Astrocyte of the cerebellum (primary cell): ENCODE data around the gene EFCAB12.

Experiments used
- DNase-seq: peaks from one replicate; pipeline ENCODE4 v3.0.0-alpha.2; 2011; ENCODE audit warnings: low read depth
- H3K4me3 ChIP-seq: 2 replicates; pipeline ENCODE4 v1.5.1; 2011; ENCODE audit warnings: mild to moderate bottlenecking, low read depth, low read length, moderate library complexity
- CTCF ChIP-seq: IDR thresholded peaks from 2 replicates; pipeline ENCODE4 v1.5.1; 2012; ENCODE audit warnings: low read length, low read depth, moderate library complexity, mild to moderate bottlenecking; ENCODE audit errors: missing control alignments
- in situ Hi-C: cut with HindIII; loops from 2 replicates; pipeline ENCODE4 v1.10.0; 2017; ENCODE audit warnings: low sequenced_read_pairs

EFCAB12 gene

GRCh38 chr3:129433565-129433964 lies 5.1 kb upstream of the EFCAB12 start:
- in situ Hi-C loops = loop anchor here (25.0 kb wide), 1 partner anchor 404 kb away; no protein-coding TSS in a partner anchor
- no peak for DNase-seq
- no peak overlapping the region for H3K4me3 ChIP-seq
- TF ChIP-seq CTCF = no peak

DNA sequence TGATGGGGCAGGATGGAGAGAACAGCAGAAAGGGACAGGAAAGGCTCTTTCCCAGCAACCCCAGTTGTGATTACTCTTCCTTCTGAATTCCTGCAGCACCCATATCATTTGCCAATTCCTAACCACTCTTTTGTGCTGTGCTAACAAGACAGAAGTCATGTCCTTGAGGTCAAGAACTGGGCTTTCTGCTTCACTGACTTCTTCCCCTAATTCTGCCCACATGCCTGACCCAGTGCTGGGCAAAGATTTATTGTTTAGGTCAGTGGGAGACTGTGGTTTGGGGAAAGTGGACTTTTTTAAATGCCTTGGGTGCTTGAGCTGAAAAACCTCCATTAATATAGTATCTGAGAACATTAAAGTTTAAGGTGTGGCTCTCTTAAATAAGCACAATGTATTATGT lies 4.2 kb upstream of the EFCAB12 start:
- DNase-seq = no peak
- no peak overlapping the region for H3K4me3 ChIP-seq
- no peak for TF ChIP-seq CTCF
- in situ Hi-C loops = loop anchor here (25.0 kb wide), 1 partner anchor 405 kb away; no protein-coding TSS in a partner anchor

GRCh38 chr3:129432036-129432435 lies 3.6 kb upstream of the EFCAB12 start:
- H3K4me3 ChIP-seq = no peak overlapping the region
- no peak for DNase-seq
- TF ChIP-seq CTCF = no peak
- in situ Hi-C loops = loop anchor here (25.0 kb wide), 1 partner anchor 405 kb away; no protein-coding TSS in a partner anchor

DNA sequence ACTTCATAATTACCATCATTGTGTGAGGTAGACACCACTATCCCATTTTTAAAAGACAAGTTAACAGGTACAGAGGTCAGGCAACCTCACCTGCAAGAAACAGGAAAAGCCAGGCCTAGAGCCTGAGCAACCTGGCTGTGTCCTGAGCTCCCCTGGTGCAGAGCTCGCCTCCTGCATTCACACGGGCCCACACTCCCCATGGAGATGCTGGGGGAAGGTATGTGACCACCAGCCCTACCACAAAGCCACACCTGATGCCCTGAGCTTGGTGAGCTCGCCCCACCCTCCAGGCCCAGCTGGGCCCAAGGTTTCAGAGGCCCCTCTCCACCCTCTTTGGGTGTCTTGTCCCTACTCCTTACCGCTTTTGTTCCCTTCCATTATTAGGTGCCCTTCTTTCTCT lies 1.2 kb upstream of the EFCAB12 start:
- no peak overlapping the region for H3K4me3 ChIP-seq
- DNase-seq = no peak
- in situ Hi-C loops = loop anchor here (25.0 kb wide), 1 partner anchor 408 kb away; no protein-coding TSS in a partner anchor
- no peak for TF ChIP-seq CTCF

- TF ChIP-seq CTCF = no peak
- in situ Hi-C loops = loop anchor here (25.0 kb wide), 1 partner anchor 408 kb away; no protein-coding TSS in a partner anchor
- no peak for DNase-seq
- H3K4me3 ChIP-seq = no peak overlapping the region
Measured at GRCh38 chr3:129429080-129429451, 630 bp upstream of the EFCAB12 start.

GRCh38 chr3:129428007-129428375 lies 445 bp downstream of the EFCAB12 start:
- in situ Hi-C loops = loop anchor here (25.0 kb wide), 1 partner anchor 409 kb away; no protein-coding TSS in a partner anchor
- no peak for DNase-seq
- no peak for TF ChIP-seq CTCF
- peak overlapping the region; percentile 46 for H3K4me3 ChIP-seq
